Anterior cingulate cortex (tissue), 58 donors: ENCODE results near the gene KIF1A.

Experiments
- DNase-seq, 58 donors: peaks; one replicate each; lab custom pipeline; 2025; lab: John Stamatoyannopoulos, UW

KIF1A gene

DNA sequence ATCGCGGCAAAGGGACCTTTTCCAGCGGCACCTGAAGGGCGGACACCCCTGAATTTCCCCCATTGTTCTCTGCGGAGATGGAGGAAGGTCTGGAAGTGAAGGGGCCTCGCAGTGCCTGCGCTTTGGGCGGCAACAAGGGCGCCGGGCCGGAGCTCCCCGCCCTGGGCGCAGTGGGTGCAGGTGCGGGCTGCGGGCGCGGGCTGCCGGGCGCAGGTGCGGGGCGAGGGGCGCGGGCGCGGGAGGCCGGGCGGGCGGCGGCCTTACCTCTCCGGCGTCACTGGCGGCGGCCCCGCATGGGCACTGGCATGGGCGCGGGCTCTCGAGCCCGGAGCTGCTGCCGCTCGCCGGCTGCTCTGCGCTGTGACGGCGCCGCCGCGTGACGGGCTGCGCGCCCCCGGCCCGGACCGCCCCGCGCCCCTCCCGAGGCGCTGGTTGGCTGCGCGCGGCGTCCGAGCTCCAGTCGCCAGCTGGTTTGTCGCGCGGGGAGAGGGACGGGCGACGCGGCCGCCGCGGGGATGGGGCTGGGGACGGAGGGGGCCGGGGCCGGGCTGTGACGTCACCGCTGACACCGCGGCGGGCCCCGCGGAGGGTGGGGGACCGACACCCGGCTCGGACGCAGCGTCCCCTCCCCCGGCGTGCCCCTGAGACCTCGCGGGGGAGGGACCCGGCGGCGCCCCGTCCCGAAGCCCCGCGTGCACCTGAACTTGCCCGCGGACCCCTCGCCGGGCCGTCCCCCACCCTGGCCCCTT is at the start of gene KIF1A:
Gene KIF1A (minus strand): TSS at position 362 of the 749 bp plus-strand sequence. CDS start 22,467 bp downstream, outside the sequence.
- peak in 56 of 58 donors; percentile 57 to 96 (median 90) for DNase-seq

GRCh38 chr2:240869109-240869955 is 49.3 kb upstream of the KIF1A start:
- DNase-seq = no peak

- DNase-seq = no peak
Measured at GRCh38 chr2:240868286-240869108, 48.5 kb upstream of the KIF1A start, which contains the start of gene AGXT. Gene AGXT, plus strand, starts transcription at chr2:240868824. Its CDS starts 42 bp downstream, at chr2:240868866.

- no peak for DNase-seq
Measured at GRCh38 chr2:240865391-240865790, 45.4 kb upstream of the KIF1A start.

DNA sequence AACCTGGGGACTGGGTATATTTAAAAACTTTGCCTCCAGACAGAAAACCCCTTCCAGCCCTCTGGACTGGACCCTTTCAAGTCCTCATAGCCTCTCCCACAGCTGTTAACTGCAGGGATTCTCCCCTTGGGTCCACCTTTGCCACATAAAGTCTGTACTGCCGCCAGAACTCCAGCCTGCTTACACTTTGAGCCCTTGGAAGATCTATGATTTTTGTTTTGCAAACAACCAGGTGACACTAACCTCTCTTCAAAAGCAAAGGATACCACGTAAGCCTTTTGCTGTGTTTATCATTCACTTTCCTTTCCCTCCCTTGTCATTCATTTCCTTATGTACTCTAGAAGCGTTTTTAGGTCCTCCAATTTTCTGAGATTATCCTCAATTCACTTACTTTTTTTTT is 44.5 kb upstream of the KIF1A start:
- no peak for DNase-seq

DNA sequence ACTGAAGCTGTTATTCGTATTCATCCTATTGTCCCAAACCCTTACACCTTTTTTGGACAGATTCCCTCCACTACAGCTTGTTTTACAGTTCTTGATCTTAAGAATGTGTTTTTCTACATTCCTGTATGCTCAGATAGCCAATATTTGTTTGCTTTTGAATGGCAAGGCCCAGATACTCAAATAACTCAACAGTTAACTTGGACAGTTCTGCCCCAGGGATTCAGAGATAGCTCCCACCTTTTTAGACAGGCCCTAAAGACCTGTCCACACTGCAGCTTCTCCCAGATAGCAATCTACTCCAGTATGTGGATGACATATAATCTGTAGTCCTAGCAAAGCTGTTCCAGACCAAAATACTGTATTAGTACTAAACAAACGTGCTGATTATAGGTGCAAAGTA is 41.5 kb upstream of the KIF1A start:
- DNase-seq = no peak

DNA sequence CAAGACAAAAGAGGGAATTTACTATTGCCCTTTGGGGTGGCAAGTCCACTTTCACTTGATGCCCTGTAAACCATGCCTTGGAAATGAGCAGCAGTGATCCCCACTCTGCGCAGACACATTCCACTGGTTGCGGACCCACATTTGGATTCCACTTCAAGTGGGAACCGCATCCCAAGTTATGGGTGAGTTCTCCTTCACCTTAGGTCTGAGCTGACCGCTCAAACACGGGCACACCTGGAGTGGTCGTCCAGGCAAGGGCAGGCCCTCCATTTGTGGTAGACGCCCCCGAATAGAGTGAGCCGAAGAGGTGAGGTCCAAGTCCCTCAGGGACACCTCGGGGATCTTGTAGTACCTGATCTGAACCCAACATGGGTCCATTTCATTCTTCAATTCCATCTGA is 38.9 kb upstream of the KIF1A start:
- DNase-seq = no peak

- no peak for DNase-seq
Measured at GRCh38 chr2:240858321-240858720, 38.3 kb upstream of the KIF1A start.

DNA sequence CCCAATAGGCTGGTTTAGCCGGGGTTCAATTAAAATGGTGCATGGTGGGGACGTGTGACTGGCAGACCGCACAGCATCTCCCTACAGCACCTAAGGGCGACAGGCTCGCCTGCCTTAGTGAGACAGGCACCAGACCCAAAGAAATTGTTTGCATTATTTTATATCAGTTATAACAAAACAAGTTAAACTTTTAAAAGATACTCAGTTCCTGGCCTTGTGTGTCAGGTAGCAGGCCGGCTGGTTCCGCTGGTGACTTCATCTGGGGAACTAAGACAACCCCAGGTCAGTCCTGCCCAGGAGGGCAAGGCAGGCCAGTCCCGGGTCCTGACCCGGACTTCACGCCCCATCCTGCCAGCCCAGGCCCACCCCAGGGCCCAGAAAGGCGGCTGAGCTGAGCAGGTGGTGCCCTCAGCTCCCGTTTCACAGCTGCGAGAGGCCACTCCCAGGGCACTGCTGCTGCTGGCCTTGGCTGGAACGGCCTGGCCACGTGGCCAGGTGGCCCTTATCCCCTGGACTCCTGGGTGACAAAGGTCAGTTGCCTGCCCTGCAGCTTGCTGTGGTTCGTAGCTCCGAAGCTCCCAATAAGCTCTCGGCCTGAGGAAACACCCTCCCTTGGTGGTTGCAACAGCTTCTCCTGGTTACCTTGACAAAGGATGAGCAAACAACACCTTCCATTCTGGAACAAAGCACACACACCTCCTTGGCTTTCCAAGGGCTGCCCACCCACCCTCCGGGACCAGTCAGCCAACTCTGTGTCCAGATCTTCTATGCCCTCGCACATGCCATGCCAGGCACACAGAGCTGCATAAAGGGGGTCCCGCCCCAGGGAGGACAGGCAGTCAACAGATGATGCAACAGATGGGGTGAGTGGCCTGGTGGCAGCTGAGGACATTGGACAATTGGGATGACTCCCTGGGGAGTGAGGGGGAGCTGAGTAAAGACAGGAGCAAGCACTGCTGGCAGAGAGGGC is 37.3 kb upstream of the KIF1A start:
- DNase-seq = no peak

GRCh38 chr2:240856151-240856980 is 36.3 kb upstream of the KIF1A start:
- DNase-seq = no peak

- no peak for DNase-seq
Measured at GRCh38 chr2:240855670-240856069, 35.7 kb upstream of the KIF1A start.

DNA sequence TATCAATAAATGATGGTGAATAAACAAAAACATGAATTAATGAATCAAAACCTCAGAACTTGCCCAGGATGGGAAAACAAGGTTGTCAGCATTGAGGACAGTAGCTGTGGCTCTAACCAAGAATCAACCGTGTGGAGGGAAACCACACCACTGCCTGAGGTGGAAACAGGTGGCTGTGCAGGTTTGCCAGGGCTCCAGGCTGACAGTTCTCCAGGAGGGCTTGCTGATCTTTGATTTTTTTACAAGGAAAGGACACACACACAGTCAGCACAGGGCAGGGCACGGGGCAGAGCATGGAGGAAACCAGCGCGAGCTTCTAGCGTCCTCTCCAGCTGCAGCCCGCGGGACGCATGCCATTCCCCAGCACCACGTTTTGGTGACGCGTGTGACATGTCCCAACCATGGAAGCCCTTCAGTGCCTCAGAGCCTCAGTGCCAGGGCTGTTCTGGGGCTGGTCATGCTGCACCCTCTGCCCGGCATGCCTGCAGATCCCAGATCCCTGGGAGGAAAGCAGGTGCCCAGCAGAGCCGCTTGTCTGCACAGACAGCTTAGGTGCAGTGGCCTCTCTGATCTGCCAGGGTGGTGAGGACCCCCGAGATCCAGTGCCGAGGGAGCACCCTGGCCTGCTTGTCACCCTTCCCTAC is 32.8 kb upstream of the KIF1A start:
- DNase-seq = no peak

- DNase-seq = peak in 57 of 58 donors; percentile 22 to 91 (median 71)
Measured at GRCh38 chr2:240851078-240851991, 31.3 kb upstream of the KIF1A start.

DNA sequence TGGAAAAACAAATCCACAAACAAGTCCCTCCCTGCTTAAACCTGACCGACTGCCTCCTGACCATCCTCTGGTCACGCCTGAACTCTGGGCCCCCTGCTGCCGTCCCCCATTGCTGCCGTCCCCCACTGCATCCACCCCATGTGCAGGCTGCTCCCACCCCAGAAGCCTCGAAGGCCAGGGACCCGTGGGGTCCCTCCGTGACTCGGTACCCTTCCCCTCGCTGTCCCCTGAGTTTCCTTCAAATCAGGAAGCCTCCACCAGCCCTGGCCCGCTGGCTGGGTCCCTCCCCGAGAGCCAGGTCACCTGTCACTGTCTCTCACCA is 30.7 kb upstream of the KIF1A start:
- no peak for DNase-seq

DNA sequence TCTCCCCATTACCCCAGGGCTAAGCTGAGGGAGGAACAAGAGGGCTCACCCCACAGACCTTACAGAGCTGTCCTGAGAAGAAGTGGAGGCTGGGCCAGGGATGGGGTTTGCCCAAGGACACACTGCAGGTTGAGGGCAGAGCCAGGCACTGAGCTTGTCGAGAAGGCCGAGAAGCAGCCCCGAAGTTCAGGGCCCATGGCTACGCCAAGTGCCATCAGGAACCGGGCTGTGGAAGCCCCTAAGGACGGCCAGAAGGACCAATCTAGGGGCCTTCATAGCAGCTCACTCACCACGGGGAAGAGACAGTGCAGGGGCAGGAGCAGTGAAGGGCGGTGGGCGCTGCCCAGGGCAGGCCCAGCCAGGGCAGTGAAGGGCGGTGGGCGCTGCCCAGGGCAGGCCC is 30.0 kb upstream of the KIF1A start:
- DNase-seq = no peak

GRCh38 chr2:240848900-240849680 is 29.1 kb upstream of the KIF1A start:
- no peak for DNase-seq
